ENCODE measurements around the gene PDCD4.

GRCh38 chr10:110936757-110937156 is 65.0 kb downstream of the PDCD4 start:
- TF ChIP-seq CTCF (IDR thresholded peaks at IDR 0.05; ENCODE audit: low read length) (no peak), EZH2 (optimal IDR thresholded peaks at IDR 0.05; ENCODE audit: low read depth, low read length) (no peak)

All from MM.1S (cell line).